H1 (cell line): Measurements from ENCODE around the gene KRTAP10-3. TPM values are rescaled to one million over a fixed set of nuclear protein-coding genes. Genes with fewer than 3 reads are reported as not detected.

Experiments
- CTCF ChIA-PET: fragments of 300-600 bp; sonication (Branson Sonifier 250); formaldehyde crosslinking; loops from one replicate; lab custom pipeline; 2021; ENCODE audit not compliant: partially characterized antibody; lab: Charles Lee
- POLR2A ChIA-PET: fragments of 300-600 bp; sonication (Branson Sonifier 250); formaldehyde crosslinking; loops from one replicate; lab custom pipeline; 2021; ENCODE audit warnings: inconsistent platforms; ENCODE audit not compliant: partially characterized antibody; lab: Charles Lee
- DNase-seq, 2 experiments: peaks; one replicate each; pipeline versions ENCODE4 v3.0.0 to v3.0.0-alpha.2; 2010 to 2022; ENCODE audit warnings: low spot score in 2 of 2, low read depth in 1 of 2, mixed read lengths in 1 of 2
- FAIRE-seq: peaks from 2 replicates; lab custom pipeline; 2011; peaks lifted over from hg19 to GRCh38; lab: Jason Lieb, UNC
- H2AFZ ChIP-seq: 2 replicates; pipeline ENCODE4 v1.8.1; 2012; ENCODE audit warnings: low read length, inconsistent platforms
- H2AK5ac ChIP-seq: 2 replicates; pipeline ENCODE4 v1.6.1; 2013; ENCODE audit warnings: low read depth, low read length
- H2BK120ac ChIP-seq: replicated peaks from 2 replicates; pipeline ENCODE3; 2013; ENCODE audit warnings: low read depth, low read length, inconsistent platforms
- H2BK12ac ChIP-seq: 2 replicates; pipeline ENCODE4 v1.6.1; 2013; ENCODE audit warnings: low read depth, low read length
- H2BK15ac ChIP-seq: 2 replicates; pipeline ENCODE4 v1.6.1; 2013; ENCODE audit warnings: low read length
- H2BK20ac ChIP-seq: 2 replicates; pipeline ENCODE4 v1.6.1; 2013; ENCODE audit warnings: low read length
- H2BK5ac ChIP-seq: 2 replicates; pipeline ENCODE4 v1.6.1; 2013; ENCODE audit warnings: low read depth, low read length
- H3K14ac ChIP-seq: 2 replicates; pipeline ENCODE4 v1.6.1; 2013; ENCODE audit warnings: inconsistent platforms; ENCODE audit not compliant: insufficient read length
- H3K18ac ChIP-seq: 2 replicates; pipeline ENCODE4 v1.6.1; 2013; ENCODE audit warnings: low read length; ENCODE audit errors: extremely low read depth
- H3K23ac ChIP-seq: 2 replicates; pipeline ENCODE4 v1.6.1; 2013; ENCODE audit warnings: inconsistent platforms; ENCODE audit not compliant: insufficient read length
- H3K23me2 ChIP-seq: 2 replicates; pipeline ENCODE4 v1.6.1; 2013; ENCODE audit warnings: low read depth, low read length
- H3K27ac ChIP-seq: 2 replicates; pipeline ENCODE4 v1.6.1; 2011; ENCODE audit warnings: low read depth, low read length, inconsistent platforms
- H3K27me3 ChIP-seq, 4 experiments: replicated peaks in 1 of 4; 1 replicate in 1 of 4; 2 replicates in 3 of 4; pipeline versions ENCODE4 v1.6.1 to v1.8.1; 2011 to 2013; ENCODE audit warnings: low read length in 3 of 4, mild to moderate bottlenecking in 3 of 4, inconsistent platforms in 2 of 4, mixed read lengths in 2 of 4, moderate library complexity in 1 of 4; ENCODE audit not compliant: control insufficient read depth in 3 of 4, insufficient read depth in 3 of 4; ENCODE audit errors: extremely low read depth in 1 of 4
- H3K36me3 ChIP-seq, 4 experiments: 2 replicates each; pipeline versions ENCODE4 v1.6.1 to v1.8.1; 2011 to 2013; ENCODE audit warnings: mild to moderate bottlenecking in 4 of 4, low read length in 3 of 4, moderate library complexity in 2 of 4, control low read depth in 1 of 4, inconsistent platforms in 1 of 4; ENCODE audit not compliant: insufficient read depth in 4 of 4, control insufficient read depth in 2 of 4
- H3K4ac ChIP-seq: replicated peaks from 2 replicates; pipeline ENCODE3; 2013; ENCODE audit warnings: low read length, low read depth, mixed read lengths, inconsistent platforms; ENCODE audit not compliant: insufficient read length
- H3K4me1 ChIP-seq, 4 experiments: replicated peaks in 1 of 4; 1 replicate in 1 of 4; 2 replicates in 3 of 4; pipeline versions ENCODE4 v1.6.1 to v1.8.1; 2011 to 2013; ENCODE audit warnings: low read length in 3 of 4, inconsistent platforms in 2 of 4, mixed read lengths in 1 of 4; ENCODE audit not compliant: insufficient read depth in 4 of 4, control insufficient read depth in 3 of 4
- H3K4me2 ChIP-seq, 2 experiments: 2 replicates each; pipeline versions ENCODE4 v1.6.1 to v1.8.1; 2011 to 2013; ENCODE audit warnings: low read depth in 2 of 2, low read length in 2 of 2, control low read depth in 1 of 2, inconsistent platforms in 1 of 2, mild to moderate bottlenecking in 1 of 2; ENCODE audit not compliant: insufficient read depth in 1 of 2
- H3K4me3 ChIP-seq, 4 experiments: fragments of 200-600, 300-600 bp in 1 of 4; sonication (generic), shearing (Covaris generic), sonication (Bioruptor Twin) in 1 of 4; 2 replicates each; pipeline versions ENCODE4 v1.5.1 to v1.8.1; 2011 to 2016; ENCODE audit warnings: low read length in 4 of 4, low read depth in 3 of 4, control low read depth in 2 of 4, inconsistent platforms in 2 of 4, mild to moderate bottlenecking in 2 of 4, mixed read lengths in 1 of 4, moderate library complexity in 1 of 4; ENCODE audit not compliant: insufficient read depth in 2 of 4; ENCODE audit errors: extremely low read depth in 1 of 4
- H3K56ac ChIP-seq: replicated peaks from 2 replicates; pipeline ENCODE3; 2013; ENCODE audit warnings: low read depth, mild to moderate bottlenecking, mixed read lengths, low read length, inconsistent platforms; ENCODE audit not compliant: insufficient read length
- H3K79me1 ChIP-seq: 2 replicates; pipeline ENCODE4 v1.6.1; 2013; ENCODE audit warnings: low read depth, low read length, control low read depth
- H3K79me2 ChIP-seq, 2 experiments: 2 replicates each; pipeline versions ENCODE4 v1.6.1 to v1.8.1; 2012 to 2013; ENCODE audit warnings: low read length in 2 of 2, mild to moderate bottlenecking in 2 of 2, inconsistent platforms in 1 of 2; ENCODE audit not compliant: insufficient read depth in 2 of 2, control insufficient read depth in 1 of 2
- H3K9ac ChIP-seq, 4 experiments: replicated peaks in 1 of 4; 1 replicate in 1 of 4; 2 replicates in 3 of 4; pipeline versions ENCODE4 v1.6.1 to v1.8.1; 2011 to 2013; ENCODE audit warnings: low read depth in 3 of 4, low read length in 3 of 4, control low read depth in 2 of 4, mild to moderate bottlenecking in 2 of 4, moderate library complexity in 2 of 4, inconsistent platforms in 1 of 4; ENCODE audit errors: extremely low read depth in 1 of 4
- H3K9me3 ChIP-seq, 2 experiments: 2 replicates each; pipeline versions ENCODE4 v1.6.1 to v1.8.1; 2012 to 2013; ENCODE audit warnings: mild to moderate bottlenecking in 2 of 2, moderate library complexity in 2 of 2, control low read depth in 1 of 2, inconsistent platforms in 1 of 2, low read depth in 1 of 2, low read length in 1 of 2, mixed read lengths in 1 of 2; ENCODE audit not compliant: insufficient read depth in 2 of 2
- H4K20me1 ChIP-seq, 2 experiments: replicated peaks in 1 of 2; 2 replicates each; pipeline versions ENCODE3 to v1.8.1; 2011 to 2013; ENCODE audit warnings: inconsistent platforms in 2 of 2, low read length in 2 of 2, mild to moderate bottlenecking in 1 of 2; ENCODE audit not compliant: insufficient read depth in 2 of 2, control insufficient read depth in 1 of 2
- H4K5ac ChIP-seq: 2 replicates; pipeline ENCODE4 v1.6.1; 2013; ENCODE audit warnings: low read length, low read depth, mixed read lengths, inconsistent platforms; ENCODE audit not compliant: insufficient read length
- H4K8ac ChIP-seq: 2 replicates; pipeline ENCODE4 v1.8.0; 2013; ENCODE audit warnings: mild to moderate bottlenecking, moderate library complexity, low read length, inconsistent platforms; ENCODE audit not compliant: insufficient read depth; ENCODE audit errors: extremely low read depth
- H4K91ac ChIP-seq: replicated peaks from 2 replicates; pipeline ENCODE3; 2013; ENCODE audit warnings: low read length, mixed read lengths, inconsistent platforms; ENCODE audit not compliant: insufficient read length
- CBX5 ChIP-seq: fragments of 300-800, 300-1000 bp; sonication (generic); IDR thresholded peaks from 2 replicates; pipeline ENCODE4 v1.7.1; 2016; ENCODE audit warnings: antibody characterized with exemption, low read length, low read depth
- E2F6 ChIP-seq: IDR thresholded peaks from 2 replicates; pipeline ENCODE4 v1.6.1; 2012; ENCODE audit warnings: inconsistent platforms
- KDM4A ChIP-seq: IDR thresholded peaks from one replicate; pipeline ENCODE4 v1.7.1; 2012; ENCODE audit warnings: low read depth, mild to moderate bottlenecking, moderate library complexity, low read length, inconsistent platforms; ENCODE audit not compliant: severe bottlenecking
- POU5F1 ChIP-seq: IDR thresholded peaks from 2 replicates; pipeline ENCODE4 v1.6.1; 2011; ENCODE audit warnings: low read depth, mild to moderate bottlenecking, low read length, moderate library complexity
- TCF12 ChIP-seq: IDR thresholded peaks from 2 replicates; pipeline ENCODE4 v1.6.1; 2011; ENCODE audit warnings: low read depth, mild to moderate bottlenecking, low read length
- WGBS, 2 experiments: shearing (Covaris generic) in 1 of 2; methylation state at CpG; one replicate each; pipeline versions ENCODE4 v1.1.6 to v1.1.7; 2013 to 2015; ENCODE audit warnings: low lambda C conversion rate in 2 of 2, mixed read lengths in 2 of 2, inconsistent platforms in 1 of 2, low coverage in 1 of 2, missing lambda C conversion rate in 1 of 2; ENCODE audit not compliant: insufficient replicate concordance in 2 of 2, insufficient coverage in 1 of 2, insufficient read length in 1 of 2; ENCODE audit errors: extremely low coverage in 1 of 2, missing lambda C conversion rate in 1 of 2; 5-methylcytosine and 5-hydroxymethylcytosine counted together
- polyA plus RNA-seq, 7 experiments: library from polyadenylated mRNA; depleted of rRNA in 3 of 7; stranded (reverse) in 5 of 7; unstranded in 2 of 7; fragments of >200 nt in 5 of 7; fragments of 200-250 nt in 2 of 7; gene quantifications; 1 replicate in 5 of 7; 2 replicates in 1 of 7; 4 replicates in 1 of 7; pipeline versions ENCODE4 v1.2.1 to v1.2.3, GENCODE V29; 2011 to 2013; ENCODE audit warnings: missing spikeins in 2 of 7, mixed read lengths in 2 of 7
- total RNA-seq: library from RNA; stranded (reverse); fragmentation: NEBNext Ultra II Directional; extraction: Animal tissue kit (Norgen Biotek cat#: 25700); gene quantifications from 2 replicates; pipeline ENCODE4 v1.2.1, GENCODE V29; 2021

The KRTAP10-3 gene
- total and polyA plus RNA-seq, 2 of the 8 experiments (the other 6 are each of a cell fraction or from before 2014, with no cell fraction given) = not detected

- FAIRE-seq = no peak
Measured at GRCh38 chr21:44542716-44543115, 15.9 kb downstream of the KRTAP10-3 start.

More at GRCh38 chr21:44542716-44543115, 15.9 kb downstream of the KRTAP10-3 start:
- no peak overlapping the region for H2AK5ac ChIP-seq
- no peak overlapping the region for H3K27ac ChIP-seq
- no peak overlapping the region for H2BK120ac ChIP-seq
- H3K4ac ChIP-seq = no peak overlapping the region
- no peak overlapping the region for H4K91ac ChIP-seq
- H3K23ac ChIP-seq = no peak overlapping the region
- no peaks in the 10 kb centered on the region for H3K79me1 ChIP-seq
- no peak overlapping the region for H3K14ac ChIP-seq
- no peaks in the 10 kb centered on the region for H3K23me2 ChIP-seq
- H3K4me2 ChIP-seq = no peak overlapping the region
- no peak overlapping the region for H2BK5ac ChIP-seq
- no peak overlapping the region for H2BK12ac ChIP-seq
- peaks cover 0 to 5% (median under 1%) of the 10 kb centered on the region in 4 experiments; a peak in 3 of 7 replicates for H3K4me1 ChIP-seq
- H3K9ac ChIP-seq = no peak overlapping the region
- H2BK20ac ChIP-seq = no peak overlapping the region
- no peak for DNase-seq
- POLR2A ChIA-PET = no interaction called here
- H3K4me3 ChIP-seq = no peak overlapping the region
- no peaks in the 10 kb centered on the region for H3K27me3 ChIP-seq
- H3K79me2 ChIP-seq = no peaks in the 10 kb centered on the region
- no peak overlapping the region for H3K56ac ChIP-seq
- H4K20me1 ChIP-seq = no peaks in the 10 kb centered on the region
- TF ChIP-seq CBX5 (no peak), POU5F1 (no peak), TCF12 (no peak), E2F6 (no peak), KDM4A (no peak)
- H3K9me3 ChIP-seq = peaks cover 3 to 4% of the 10 kb centered on the region in 2 experiments; a peak in 1 of 4 replicates
- no peak overlapping the region for H2BK15ac ChIP-seq
- no peak overlapping the region for H2AFZ ChIP-seq
- CTCF ChIA-PET = interaction anchor here (0.6 kb wide), 1 partner anchor 155 kb away, joined by 3 read pairs; no protein-coding TSS in a partner anchor
- H4K8ac ChIP-seq = no peak overlapping the region
- H3K18ac ChIP-seq = no peak overlapping the region
- H4K5ac ChIP-seq = no peak overlapping the region
- no peaks in the 10 kb centered on the region for H3K36me3 ChIP-seq
- 100% methylated on average over 1 of the region's 1 CpG; no CpG with 5 or more reads in 1 of the 2 experiments for WGBS, 2 experiments
